Dermis blood vessel endothelial cell (primary cell): Measurements from ENCODE around the gene STX16. TPM values are rescaled to one million over a fixed set of nuclear protein-coding genes. Genes with fewer than 3 reads are reported as not detected.

Experiments
- DNase-seq: peaks from one replicate; pipeline ENCODE4 v3.0.0; 2010
- total RNA-seq: library from RNA; depleted of rRNA; stranded (reverse); fragments of >200 nt; gene quantifications from 2 replicates; pipeline ENCODE4 v1.2.3, GENCODE V29; 2014

The STX16 gene
- total RNA-seq, 1 donor from 2014 or later: 36.4 TPM

GRCh38 chr20:58619077-58619863 lies 31.8 kb upstream of the STX16 start:
- no peak for DNase-seq

DNA sequence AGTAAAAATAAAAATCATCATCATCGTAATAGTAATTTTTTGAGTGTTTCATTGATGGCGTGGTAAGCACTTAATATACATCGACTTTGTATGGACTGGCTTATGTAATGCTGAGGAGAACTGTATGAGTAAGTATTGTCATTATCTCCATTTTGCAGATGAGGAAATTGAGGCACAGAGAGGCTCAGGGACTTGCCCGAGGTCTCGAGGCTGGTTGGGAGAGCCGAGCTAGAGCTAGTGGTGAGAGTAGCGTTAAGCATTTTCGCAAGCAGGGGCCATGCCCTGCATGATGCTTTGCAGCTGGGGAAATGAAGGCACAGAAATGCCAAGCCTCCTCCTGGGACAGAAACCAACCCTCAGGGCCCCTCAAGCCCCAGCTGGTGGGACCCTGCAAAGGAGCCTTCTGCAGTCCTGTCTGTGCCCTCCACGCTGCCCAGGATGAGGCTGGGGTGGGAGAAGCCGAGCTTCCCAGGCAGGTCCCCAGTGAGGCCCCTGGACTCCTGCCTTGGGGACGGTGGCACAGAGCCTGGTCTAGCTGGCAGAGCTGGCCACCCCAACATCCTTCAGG lies 31.1 kb upstream of the STX16 start:
- DNase-seq: no peak

DNA sequence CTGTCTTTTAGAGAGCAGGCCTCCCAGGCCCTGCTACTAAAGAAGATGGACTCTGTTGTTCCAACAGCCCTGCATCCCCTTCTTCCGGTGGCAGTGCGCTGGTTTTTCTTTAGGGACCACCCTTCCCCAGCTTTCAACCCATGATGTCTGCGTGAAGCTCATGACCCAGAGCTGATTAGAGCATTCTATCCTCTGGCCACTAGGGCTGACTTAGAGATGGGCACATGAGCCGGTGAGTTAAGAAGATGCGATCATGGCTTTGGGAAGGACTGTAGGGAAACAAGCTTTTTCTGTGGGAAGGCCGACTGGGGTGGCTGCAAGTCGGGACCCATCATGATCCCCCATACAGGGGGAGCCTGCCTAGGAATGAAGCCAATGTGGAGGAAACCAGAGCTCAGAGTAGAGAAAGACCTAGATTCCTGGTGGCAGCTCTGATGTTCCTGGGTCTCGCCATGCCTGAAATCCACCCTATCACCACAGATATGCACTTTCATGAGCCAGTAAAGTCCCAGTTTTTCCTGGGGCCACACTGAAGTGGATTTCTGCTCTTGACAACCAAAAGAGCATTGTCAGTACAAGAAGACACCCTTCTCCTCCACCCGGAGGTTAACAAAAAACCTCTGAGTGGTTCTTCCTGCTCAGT lies 29.1 kb upstream of the STX16 start:
- peak; percentile 38 for DNase-seq

DNA sequence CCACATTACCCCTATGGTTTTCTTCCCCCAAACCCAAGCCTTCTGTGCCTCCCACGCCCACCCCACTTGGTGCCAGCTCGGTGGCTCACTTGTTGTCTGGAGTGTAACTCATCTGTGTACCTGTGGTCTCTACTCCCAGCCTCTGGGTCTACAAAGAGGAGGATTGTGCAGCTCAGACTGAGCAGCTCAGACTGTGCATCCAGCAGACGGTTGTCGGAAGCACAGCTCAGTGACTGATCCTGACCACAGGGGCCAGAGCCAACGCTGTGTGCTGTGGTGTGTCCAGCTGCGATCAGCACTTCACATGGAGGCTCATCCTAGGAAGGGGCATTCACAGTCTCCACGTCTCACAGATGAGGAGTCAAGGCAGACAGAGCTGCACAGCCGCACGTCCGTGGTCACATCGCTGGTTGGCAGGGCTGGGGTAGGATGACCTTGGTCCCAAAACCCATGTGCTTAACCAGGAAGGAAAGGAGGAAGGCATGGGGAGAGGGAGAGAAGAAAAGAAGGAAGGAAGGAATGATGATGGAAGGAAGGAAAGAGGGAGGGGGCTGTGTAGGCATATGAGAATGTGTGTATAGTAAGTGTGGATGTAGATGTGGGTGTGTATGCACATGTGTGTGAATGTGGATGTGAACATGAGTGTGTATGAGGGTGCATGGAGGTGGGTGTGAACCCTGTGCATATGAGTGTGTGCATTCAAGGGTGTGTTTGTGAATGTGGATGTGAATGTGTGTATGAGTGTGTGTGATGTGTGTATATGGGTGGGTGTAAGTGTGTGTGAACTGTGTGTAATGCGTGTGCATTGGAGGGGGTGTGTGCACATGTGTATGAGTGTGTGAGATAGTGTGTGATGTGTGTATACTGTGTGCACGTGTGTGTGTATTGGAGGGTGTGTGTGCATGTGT lies 28.2 kb upstream of the STX16 start:
- no peak for DNase-seq

- peak; percentile 95 for DNase-seq
These were observed 27.3 kb upstream of the STX16 start for GRCh38 chr20:58623579-58624473.

DNA sequence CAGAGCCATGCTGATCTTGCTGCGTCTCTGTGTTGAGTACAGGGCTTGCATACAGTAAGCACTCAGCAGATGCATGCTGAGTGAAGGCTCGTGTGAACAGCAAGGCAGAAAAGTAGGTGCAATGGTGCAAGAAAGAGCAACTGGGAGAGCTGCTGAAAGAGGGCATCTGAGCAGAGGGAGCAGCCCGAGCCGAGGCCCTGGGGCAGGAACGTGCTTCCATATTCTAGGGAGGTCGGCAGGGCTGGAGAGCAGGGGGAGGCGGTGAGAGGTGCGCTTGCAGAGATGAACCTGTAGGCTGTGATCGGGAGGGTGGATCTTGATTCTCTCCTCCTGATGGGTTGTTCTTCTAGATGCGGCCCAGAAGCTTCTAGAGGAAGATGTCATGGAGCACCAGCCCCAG lies 26.4 kb upstream of the STX16 start:
- DNase-seq: no peak

- DNase-seq: peak; percentile 28
These were observed 25.5 kb upstream of the STX16 start for GRCh38 chr20:58625585-58625984.

DNA sequence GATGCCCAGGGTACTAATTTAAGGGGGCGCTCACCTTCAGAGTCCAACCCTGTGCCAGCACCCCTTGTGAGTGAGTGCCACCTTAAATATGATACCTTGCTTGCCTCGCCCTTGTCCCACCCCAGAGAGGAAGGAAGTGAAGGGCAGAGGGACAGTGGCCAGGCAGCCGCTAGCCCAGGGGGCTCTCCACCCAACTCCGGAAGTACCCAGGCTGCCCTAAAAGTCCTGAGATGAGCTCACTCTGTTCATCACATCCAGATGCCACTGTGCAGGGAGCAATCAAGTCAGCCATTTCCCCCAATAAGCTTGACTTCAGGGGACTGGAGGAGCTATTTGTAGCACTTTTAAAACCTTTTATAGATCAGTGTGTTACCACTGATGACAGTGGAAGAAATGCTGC lies 25.0 kb upstream of the STX16 start:
- DNase-seq: no peak

- no peak for DNase-seq
These were observed 23.6 kb upstream of the STX16 start for GRCh38 chr20:58627212-58628072.

DNA sequence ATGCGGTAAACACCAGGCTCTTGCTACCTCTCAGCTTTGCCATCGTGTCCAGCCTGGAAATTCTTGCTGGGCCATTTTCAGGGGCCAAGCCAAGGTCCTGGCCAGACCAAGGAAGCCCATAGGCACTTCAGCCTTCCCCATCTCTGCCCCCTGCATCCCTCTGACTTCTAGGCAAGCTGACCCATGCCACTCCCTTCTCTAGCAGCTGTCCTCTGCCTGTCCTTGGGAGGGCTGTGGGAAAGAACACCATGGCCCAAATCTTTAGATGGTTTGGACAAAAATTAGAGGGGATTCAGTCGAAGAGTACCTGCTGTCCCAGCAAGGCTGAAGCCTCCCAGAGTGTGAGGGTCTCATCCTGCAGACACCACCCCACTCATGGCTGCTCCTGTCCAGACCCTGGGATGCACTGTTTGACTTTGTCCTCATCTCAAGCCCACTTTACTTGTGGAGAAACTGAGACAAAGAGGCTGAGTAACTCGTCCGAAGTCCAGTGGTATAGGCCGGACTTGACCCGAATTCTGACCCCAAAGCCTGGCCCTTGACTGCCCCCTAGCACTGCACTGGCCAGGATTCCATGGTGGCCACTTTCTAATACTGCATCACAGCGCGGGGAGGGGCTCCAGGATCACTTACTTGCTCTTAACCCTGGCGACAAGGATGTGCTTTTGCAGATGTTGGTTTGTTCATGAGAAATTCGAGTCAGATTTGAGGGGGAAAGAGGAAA lies 22.4 kb upstream of the STX16 start:
- DNase-seq: no peak

DNA sequence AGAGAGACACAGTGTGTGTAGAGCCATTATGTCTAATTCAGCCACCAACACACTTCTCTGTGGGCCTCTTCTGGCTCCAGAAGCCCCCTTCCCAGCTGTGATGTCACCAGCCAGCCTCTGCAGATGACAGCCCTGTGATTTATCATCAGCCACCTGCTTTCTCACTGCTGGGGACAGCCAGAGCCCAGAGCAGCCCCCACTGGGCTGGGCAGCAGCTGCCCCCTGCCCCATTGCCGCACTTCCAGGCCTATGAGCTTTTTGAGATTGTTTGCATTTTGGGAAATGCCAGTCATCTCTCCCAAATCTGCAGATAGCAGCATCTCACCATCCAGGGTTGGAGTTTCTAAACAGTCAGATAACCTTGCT lies 21.9 kb upstream of the STX16 start:
- DNase-seq: no peak

- DNase-seq: peak; percentile 71
These were observed 21.0 kb upstream of the STX16 start for GRCh38 chr20:58630063-58630462.

DNA sequence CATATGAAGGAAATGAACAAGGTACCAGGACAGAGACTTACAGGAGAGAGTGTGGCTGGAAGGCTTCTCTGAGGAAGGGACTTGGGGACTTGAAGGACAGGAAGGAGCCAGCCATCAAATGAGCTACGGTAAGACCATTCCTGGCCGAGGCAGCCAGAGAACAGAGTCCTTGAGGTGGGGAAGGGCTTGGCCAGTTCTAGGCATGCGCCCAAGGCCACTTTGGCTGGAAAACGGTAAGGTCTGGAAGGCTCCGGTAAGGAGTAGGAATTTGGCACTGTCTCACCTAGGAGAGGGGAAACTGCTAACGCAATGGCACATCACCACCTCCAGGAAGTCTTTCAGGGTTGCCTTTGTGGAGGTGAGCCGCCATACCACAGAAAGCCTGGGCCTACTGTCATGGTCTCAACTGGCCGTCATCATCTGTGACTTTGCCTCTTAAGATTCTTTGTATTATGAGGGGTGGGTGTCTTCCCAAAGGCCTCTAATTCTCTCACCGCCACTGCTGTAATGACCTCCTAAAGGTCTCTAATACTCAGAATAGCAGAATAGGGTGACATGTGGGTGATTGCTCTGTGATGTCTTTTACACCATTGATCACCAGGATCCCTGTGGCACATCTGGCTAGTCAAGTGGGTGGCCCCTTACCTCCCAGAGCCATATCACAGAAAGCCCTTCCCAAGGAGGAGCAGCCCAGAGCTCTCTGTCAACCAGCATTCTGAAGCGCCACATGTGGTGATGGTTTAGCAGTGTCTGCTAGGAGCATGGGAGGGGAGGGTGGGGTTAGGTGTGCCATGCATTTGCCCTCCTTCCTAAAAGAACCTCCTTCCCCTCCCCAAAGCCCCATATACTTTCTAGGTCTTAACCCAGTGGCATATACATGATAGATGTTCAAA lies 17.7 kb upstream of the STX16 start:
- DNase-seq: no peak

DNA sequence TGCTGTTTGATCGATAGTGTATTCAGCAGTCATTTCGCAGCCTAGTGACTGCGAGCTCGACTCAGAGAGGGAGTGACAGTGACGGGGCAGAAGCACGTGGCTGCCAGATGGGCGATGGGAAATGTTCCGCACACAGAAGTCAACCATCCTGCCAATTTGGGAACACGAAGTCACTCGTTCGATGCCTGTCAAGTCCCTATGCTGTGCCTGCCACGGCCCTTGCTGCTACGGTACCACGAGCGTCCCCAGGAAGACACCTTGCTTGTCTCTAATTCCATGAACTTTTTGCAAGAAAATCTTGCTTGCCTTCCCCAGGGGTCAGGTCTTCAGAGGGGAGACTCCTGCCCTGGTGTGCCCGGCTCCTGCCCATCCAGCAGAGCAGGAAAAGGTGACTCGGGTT lies 17.0 kb upstream of the STX16 start:
- DNase-seq: no peak

DNA sequence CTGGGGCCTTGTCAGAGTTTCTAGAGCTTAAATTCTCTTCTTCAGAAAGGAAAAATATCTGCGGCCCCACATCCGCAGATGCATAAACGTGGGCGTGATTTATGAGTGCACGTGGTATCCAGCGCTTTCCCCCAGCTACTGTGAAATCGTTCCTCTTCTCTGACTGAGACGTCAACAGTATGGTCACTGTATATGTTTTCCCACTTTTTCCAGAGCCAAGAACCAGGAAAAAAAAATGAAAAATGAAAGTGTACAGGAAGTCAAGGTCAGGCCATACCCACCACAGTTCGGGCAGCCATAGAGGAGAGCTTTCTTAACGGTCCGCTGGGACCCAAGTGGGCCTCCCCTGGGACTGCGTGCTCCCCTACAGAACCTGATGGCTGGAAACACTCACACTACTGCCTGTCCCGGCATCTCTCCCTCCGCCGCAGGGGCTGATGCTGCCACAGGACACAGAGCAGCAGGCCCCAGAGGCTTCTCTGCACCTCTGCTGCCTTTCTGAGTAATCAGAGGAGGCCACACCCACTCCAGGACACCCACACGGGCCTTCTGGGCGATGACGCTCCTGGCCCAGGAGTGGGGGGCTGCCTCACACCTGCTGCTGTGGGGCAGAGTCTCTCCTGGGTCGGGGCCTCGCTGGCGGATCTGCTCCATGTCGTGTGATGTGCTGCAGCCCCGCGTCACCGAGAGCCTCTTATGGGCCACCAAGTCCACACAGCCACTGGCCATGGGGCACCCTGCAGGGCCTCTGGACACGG lies 16.4 kb upstream of the STX16 start:
- DNase-seq: no peak

GRCh38 chr20:58635279-58635665 lies 15.8 kb upstream of the STX16 start:
- no peak for DNase-seq

GRCh38 chr20:58636396-58636982 lies 14.6 kb upstream of the STX16 start:
- no peak for DNase-seq

GRCh38 chr20:58636983-58637421 lies 14.1 kb upstream of the STX16 start:
- no peak for DNase-seq
